Measurements from ENCODE around the gene TMED1.

- TF ChIP-seq, protein P1, sequence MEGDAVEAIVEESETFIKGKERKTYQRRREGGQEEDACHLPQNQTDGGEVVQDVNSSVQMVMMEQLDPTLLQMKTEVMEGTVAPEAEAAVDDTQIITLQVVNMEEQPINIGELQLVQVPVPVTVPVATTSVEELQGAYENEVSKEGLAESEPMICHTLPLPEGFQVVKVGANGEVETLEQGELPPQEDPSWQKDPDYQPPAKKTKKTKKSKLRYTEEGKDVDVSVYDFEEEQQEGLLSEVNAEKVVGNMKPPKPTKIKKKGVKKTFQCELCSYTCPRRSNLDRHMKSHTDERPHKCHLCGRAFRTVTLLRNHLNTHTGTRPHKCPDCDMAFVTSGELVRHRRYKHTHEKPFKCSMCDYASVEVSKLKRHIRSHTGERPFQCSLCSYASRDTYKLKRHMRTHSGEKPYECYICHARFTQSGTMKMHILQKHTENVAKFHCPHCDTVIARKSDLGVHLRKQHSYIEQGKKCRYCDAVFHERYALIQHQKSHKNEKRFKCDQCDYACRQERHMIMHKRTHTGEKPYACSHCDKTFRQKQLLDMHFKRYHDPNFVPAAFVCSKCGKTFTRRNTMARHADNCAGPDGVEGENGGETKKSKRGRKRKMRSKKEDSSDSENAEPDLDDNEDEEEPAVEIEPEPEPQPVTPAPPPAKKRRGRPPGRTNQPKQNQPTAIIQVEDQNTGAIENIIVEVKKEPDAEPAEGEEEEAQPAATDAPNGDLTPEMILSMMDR (IDR thresholded peaks at IDR 0.05): no peak
- no peak for TF ChIP-seq ZFX (IDR thresholded peaks at IDR 0.05; ENCODE audit: borderline replicate concordance)
These were observed 17.5 kb downstream of the TMED1 start for GRCh38 chr19:10818301-10819123.
